GM12864 (cell line): ENCODE data around the gene GRM8.
A peak's percentile ranks its signal among the peaks of the same experiment; 100 is the strongest.

ENCODE experiments used
- DNase-seq: peaks from one replicate; pipeline ENCODE4 v3.0.0-alpha.2; 2011; ENCODE audit warnings: low read depth
- H3K4me3 ChIP-seq: 2 replicates; pipeline ENCODE4 v1.5.1; 2011; ENCODE audit warnings: mild to moderate bottlenecking, low read depth, low read length, control low read depth
- CTCF ChIP-seq: IDR thresholded peaks from 2 replicates; pipeline ENCODE4 v1.5.1; 2011; ENCODE audit warnings: low read depth, mild to moderate bottlenecking, moderate library complexity, low read length, control low read depth, inconsistent platforms; ENCODE audit errors: missing control alignments

GRM8 gene

GRCh38 chr7:126790763-126791162 lies 462.0 kb downstream of the GRM8 start:
- peak; percentile 23 for TF ChIP-seq CTCF
- H3K4me3 ChIP-seq = no peak overlapping the region
- DNase-seq = no peak

GRCh38 chr7:126783613-126784012 lies 469.1 kb downstream of the GRM8 start:
- DNase-seq = no peak
- TF ChIP-seq CTCF = no peak
- H3K4me3 ChIP-seq = no peak overlapping the region

- H3K4me3 ChIP-seq = no peak overlapping the region
- no peak for TF ChIP-seq CTCF
- peak; percentile 13 for DNase-seq
Measured at GRCh38 chr7:126780993-126781392, 471.7 kb downstream of the GRM8 start.

GRCh38 chr7:126778101-126778500 lies 474.6 kb downstream of the GRM8 start:
- TF ChIP-seq CTCF = no peak
- no peak overlapping the region for H3K4me3 ChIP-seq
- DNase-seq = no peak

- TF ChIP-seq CTCF = no peak
- DNase-seq = no peak
- H3K4me3 ChIP-seq = no peak overlapping the region
Measured at GRCh38 chr7:126776498-126776897, 476.2 kb downstream of the GRM8 start.

GRCh38 chr7:126774077-126774476 lies 478.7 kb downstream of the GRM8 start:
- no peak for DNase-seq
- H3K4me3 ChIP-seq = no peak overlapping the region
- TF ChIP-seq CTCF = no peak

- TF ChIP-seq CTCF = no peak
- no peak for DNase-seq
- no peak overlapping the region for H3K4me3 ChIP-seq
Measured at GRCh38 chr7:126768836-126769235, 483.9 kb downstream of the GRM8 start.
